Breast epithelium (tissue), 4 donors: ENCODE results near the gene GUCY2F. TPM values are rescaled to one million over a fixed set of nuclear protein-coding genes. Genes with fewer than 3 reads are reported as not detected.

Experiments used
- DNase-seq, 2 donors: peaks; one replicate each; pipeline ENCODE4 v3.0.0-alpha.2; 2019; ENCODE audit warnings: low spot score in 2 of 2
- H3K27ac ChIP-seq, 2 donors: fragments of 200-600 bp; sonication (generic) in 1 of 2; one replicate each; pipeline ENCODE4 v1.5.1; 2016 to 2019; ENCODE audit warnings: mild to moderate bottlenecking in 1 of 2
- H3K27me3 ChIP-seq, 2 donors: fragments of 200-600 bp; sonication (generic) in 1 of 2; one replicate each; pipeline versions ENCODE4 v1.5.1 to v1.6.0; 2017 to 2019; ENCODE audit warnings: control low read depth in 1 of 2, mild to moderate bottlenecking in 1 of 2
- H3K36me3 ChIP-seq: fragments of 200-600 bp; one replicate; pipeline ENCODE4 v1.5.1; 2019
- H3K4me1 ChIP-seq, 2 donors: fragments of 200-600 bp; sonication (generic); one replicate each; pipeline ENCODE4 v1.5.1; 2016 to 2019; ENCODE audit warnings: control low read depth in 1 of 2
- H3K4me3 ChIP-seq, 3 donors: fragments of 200-600 bp; sonication (generic); 1 replicate in 2 of 3; 2 replicates in 1 of 3; pipeline ENCODE4 v1.5.1; 2016 to 2019; ENCODE audit warnings: mild to moderate bottlenecking in 3 of 3, moderate library complexity in 2 of 3
- H3K9me3 ChIP-seq, 2 donors: fragments of 200-600 bp; sonication (generic) in 1 of 2; one replicate each; pipeline ENCODE4 v1.5.1; 2016 to 2019; ENCODE audit warnings: control low read depth in 1 of 2
- CTCF ChIP-seq, 3 donors: fragments of 450-650 bp; IDR thresholded peaks; one replicate each; pipeline ENCODE4 v1.5.1; 2016 to 2017; ENCODE audit warnings: antibody characterized with exemption in 3 of 3, mild to moderate bottlenecking in 3 of 3, moderate library complexity in 3 of 3
- POLR2A ChIP-seq: fragments of 450-650 bp; IDR thresholded peaks from one replicate; pipeline ENCODE4 v1.6.1; 2016; ENCODE audit warnings: antibody characterized with exemption, mild to moderate bottlenecking, moderate library complexity
- POLR2AphosphoS5 ChIP-seq, 3 donors: sonication (generic); formaldehyde crosslinking; IDR thresholded peaks; one replicate each; pipeline ENCODE4 v1.6.1; 2017; ENCODE audit warnings: antibody characterized with exemption in 3 of 3
- intact Hi-C: fragments of 100-400 bp; cut with DNase I; formaldehyde crosslinking; loops from one replicate; pipeline ENCODE4 v1.15.1; 2023; ENCODE audit warnings: low total_unique reads
- total RNA-seq, 3 donors: library from RNA; depleted of rRNA; stranded (reverse); fragments of >200 nt; gene quantifications; one replicate each; pipeline ENCODE4 v1.1.0, GENCODE V29; 2016

GUCY2F gene
- total RNA-seq, 3 donors from 2014 or later, result not detected

GRCh38 chrX:109350551-109350950 lies 131.3 kb downstream of the GUCY2F start:
- H3K36me3 ChIP-seq, result no peaks in the 10 kb centered on the region
- H3K27me3 ChIP-seq, result peaks cover 0 to 47% of the 10 kb centered on the region in 2 donors
- no peak overlapping the region for H3K4me3 ChIP-seq
- no peak for DNase-seq
- no peaks in the 10 kb centered on the region for H3K4me1 ChIP-seq
- H3K27ac ChIP-seq, result no peak overlapping the region
- TF ChIP-seq CTCF (IDR thresholded peaks at IDR 0.05) (no peak), POLR2AphosphoS5 (IDR thresholded peaks at IDR 0.05) (no peak), POLR2A (no peak)
- intact Hi-C loops, result no loop called here
- H3K9me3 ChIP-seq, result no peaks in the 10 kb centered on the region

- H3K4me3 ChIP-seq, result no peak overlapping the region
- H3K27me3 ChIP-seq, result peaks cover 0 to 42% of the 10 kb centered on the region in 2 donors
- no peaks in the 10 kb centered on the region for H3K4me1 ChIP-seq
- no peak for DNase-seq
- no peak for TF ChIP-seq POLR2AphosphoS5 (IDR thresholded peaks at IDR 0.05)
- TF ChIP-seq CTCF (IDR thresholded peaks at IDR 0.05), result no peak
- no peak for TF ChIP-seq POLR2A
- H3K27ac ChIP-seq, result peak overlapping the region in 1 of 2 donors; percentile 39
- no peaks in the 10 kb centered on the region for H3K36me3 ChIP-seq
- intact Hi-C loops, result no loop called here
- H3K9me3 ChIP-seq, result no peaks in the 10 kb centered on the region
Measured at GRCh38 chrX:109350051-109350450, 131.8 kb downstream of the GUCY2F start.

- H3K4me1 ChIP-seq, result no peaks in the 10 kb centered on the region
- peaks cover 0 to 43% of the 10 kb centered on the region in 2 donors for H3K27me3 ChIP-seq
- no peak overlapping the region for H3K27ac ChIP-seq
- no peaks in the 10 kb centered on the region for H3K36me3 ChIP-seq
- H3K9me3 ChIP-seq, result no peaks in the 10 kb centered on the region
- intact Hi-C loops, result no loop called here
- no peak overlapping the region for H3K4me3 ChIP-seq
- DNase-seq, result no peak
- TF ChIP-seq POLR2A (no peak), CTCF (IDR thresholded peaks at IDR 0.05) (no peak), POLR2AphosphoS5 (IDR thresholded peaks at IDR 0.05) (no peak)
Measured at GRCh38 chrX:109347632-109348031, 134.3 kb downstream of the GUCY2F start.

- Histone ChIP-seq H3K27me3 (peaks cover 0 to 35% of the 10 kb centered on the region in 2 donors), H3K9me3 (no peaks in the 10 kb centered on the region), H3K27ac (no peak overlapping the region), H3K36me3 (no peaks in the 10 kb centered on the region), H3K4me3 (no peak overlapping the region), H3K4me1 (no peaks in the 10 kb centered on the region)
- intact Hi-C loops, result no loop called here
- no peak for DNase-seq
- TF ChIP-seq POLR2A (no peak), CTCF (IDR thresholded peaks at IDR 0.05) (no peak), POLR2AphosphoS5 (IDR thresholded peaks at IDR 0.05) (no peak)
Measured at GRCh38 chrX:109346491-109346890, 135.4 kb downstream of the GUCY2F start.

GRCh38 chrX:109345856-109346255 lies 136.0 kb downstream of the GUCY2F start:
- TF ChIP-seq POLR2AphosphoS5 (IDR thresholded peaks at IDR 0.05), result no peak
- DNase-seq, result no peak
- H3K9me3 ChIP-seq, result no peaks in the 10 kb centered on the region
- H3K4me3 ChIP-seq, result no peak overlapping the region
- no peaks in the 10 kb centered on the region for H3K4me1 ChIP-seq
- no peak overlapping the region for H3K27ac ChIP-seq
- intact Hi-C loops, result no loop called here
- peaks cover 0 to 35% of the 10 kb centered on the region in 2 donors for H3K27me3 ChIP-seq
- H3K36me3 ChIP-seq, result no peaks in the 10 kb centered on the region

- Histone ChIP-seq H3K4me3 (no peak overlapping the region), H3K27ac (no peak overlapping the region), H3K36me3 (no peaks in the 10 kb centered on the region), H3K9me3 (no peaks in the 10 kb centered on the region), H3K27me3 (peaks cover 0 to 25% of the 10 kb centered on the region in 2 donors), H3K4me1 (no peaks in the 10 kb centered on the region)
- no peak for DNase-seq
- TF ChIP-seq CTCF (IDR thresholded peaks at IDR 0.05), result no peak
- no peak for TF ChIP-seq POLR2A
- TF ChIP-seq POLR2AphosphoS5 (IDR thresholded peaks at IDR 0.05), result no peak
- intact Hi-C loops, result no loop called here
Measured at GRCh38 chrX:109344678-109345077, 137.2 kb downstream of the GUCY2F start.
